Tibial artery (tissue), 4 donors: ENCODE data around the gene HDAC4.

ENCODE experiments used
- DNase-seq, 2 donors: peaks; one replicate each; pipeline ENCODE4 v3.0.0-alpha.2; 2019
- H3K27ac ChIP-seq, 2 donors: fragments of 200-600 bp; sonication (generic) in 1 of 2; 1 replicate in 1 of 2; 2 replicates in 1 of 2; pipeline ENCODE4 v1.5.1; 2018 to 2019; ENCODE audit warnings: mild to moderate bottlenecking in 1 of 2
- H3K27me3 ChIP-seq, 2 donors: fragments of 200-600 bp; sonication (generic) in 1 of 2; one replicate each; pipeline versions ENCODE4 v1.5.1 to v1.6.0; 2016 to 2019
- H3K36me3 ChIP-seq, 3 donors: fragments of 200-600 bp; sonication (generic) in 2 of 3; one replicate each; pipeline ENCODE4 v1.5.1; 2016 to 2019; ENCODE audit warnings: mild to moderate bottlenecking in 2 of 3
- H3K4me1 ChIP-seq, 4 donors: fragments of 200-600 bp; sonication (generic) in 2 of 4; 1 replicate in 3 of 4; 2 replicates in 1 of 4; pipeline ENCODE4 v1.5.1; 2016 to 2019
- H3K4me3 ChIP-seq, 2 donors: fragments of 200-600 bp; sonication (generic) in 1 of 2; 1 replicate in 1 of 2; 2 replicates in 1 of 2; pipeline ENCODE4 v1.5.1; 2018 to 2019; ENCODE audit warnings: mild to moderate bottlenecking in 2 of 2
- H3K9me3 ChIP-seq, 3 donors: fragments of 200-600 bp; sonication (generic) in 1 of 3; one replicate each; pipeline ENCODE4 v1.5.1; 2016 to 2019
- CTCF ChIP-seq, 2 experiments: fragments of 200-600 bp in 1 of 2; fragments of 450-650 bp in 1 of 2; IDR thresholded peaks; one replicate each; pipeline ENCODE4 v1.5.1; 2017 to 2019; ENCODE audit warnings: antibody characterized with exemption in 2 of 2, mild to moderate bottlenecking in 1 of 2, moderate library complexity in 1 of 2
- intact Hi-C: fragments of 100-400 bp; cut with DNase I; formaldehyde crosslinking; loops from one replicate; pipeline ENCODE4 v1.15.0; 2023; ENCODE audit warnings: low total_unique reads

Gene HDAC4

GRCh38 chr2:239405071-239405470 lies 4.3 kb upstream of the HDAC4 start:
- Histone ChIP-seq H3K27ac (no peak overlapping the region), H3K4me1 (peaks cover 0 to 7% (median 2%) of the 10 kb centered on the region in 4 donors), H3K27me3 (peaks cover 2 to 7% of the 10 kb centered on the region in 2 donors), H3K9me3 (no peaks in the 10 kb centered on the region), H3K4me3 (no peak overlapping the region), H3K36me3 (no peaks in the 10 kb centered on the region)
- no peak for TF ChIP-seq CTCF (IDR thresholded peaks at IDR 0.05)
- intact Hi-C loops = no loop called here
- no peak for DNase-seq

- Histone ChIP-seq H3K36me3 (no peaks in the 10 kb centered on the region), H3K27me3 (peaks cover 2 to 4% of the 10 kb centered on the region in 2 donors), H3K27ac (no peak overlapping the region), H3K4me1 (peaks cover 0 to 23% (median 11%) of the 10 kb centered on the region in 4 donors), H3K4me3 (no peak overlapping the region), H3K9me3 (no peaks in the 10 kb centered on the region)
- no peak for DNase-seq
- intact Hi-C loops = no loop called here
- no peak for TF ChIP-seq CTCF (IDR thresholded peaks at IDR 0.05)
Measured at GRCh38 chr2:239402666-239403065, 1.8 kb upstream of the HDAC4 start.

GRCh38 chr2:239401881-239402233 lies 1.0 kb upstream of the HDAC4 start:
- Histone ChIP-seq H3K36me3 (no peaks in the 10 kb centered on the region), H3K4me1 (peaks cover 0 to 31% (median 12%) of the 10 kb centered on the region in 4 donors), H3K9me3 (no peaks in the 10 kb centered on the region), H3K27me3 (peaks cover 0 to 2% of the 10 kb centered on the region in 2 donors), H3K4me3 (peak overlapping the region; percentile 69 to 85), H3K27ac (peak overlapping the region; percentile 97 to 98)
- TF ChIP-seq CTCF (IDR thresholded peaks at IDR 0.05) = no peak
- intact Hi-C loops = loop anchor here (2.0 kb wide), 1 partner anchor 73 kb away; no protein-coding TSS in a partner anchor
- DNase-seq = peak; percentile 43 to 77

- H3K27ac ChIP-seq = peak overlapping the region; percentile 97 to 98
- peak; percentile 98 to 100 for DNase-seq
- no peaks in the 10 kb centered on the region for H3K9me3 ChIP-seq
- no peaks in the 10 kb centered on the region for H3K36me3 ChIP-seq
- peaks cover 0 to 2% of the 10 kb centered on the region in 2 donors for H3K27me3 ChIP-seq
- H3K4me3 ChIP-seq = peak overlapping the region; percentile 69 to 85
- intact Hi-C loops = loop anchor here (2.0 kb wide), 1 partner anchor 72 kb away; no protein-coding TSS in a partner anchor
- peaks cover 0 to 32% (median 12%) of the 10 kb centered on the region in 4 donors for H3K4me1 ChIP-seq
- TF ChIP-seq CTCF (IDR thresholded peaks at IDR 0.05) = peak in 1 of 2 experiments; percentile 24
Measured at GRCh38 chr2:239401067-239401880, 454 bp upstream of the HDAC4 start.

- Histone ChIP-seq H3K36me3 (no peaks in the 10 kb centered on the region), H3K4me3 (peak overlapping the region; percentile 57 to 85), H3K9me3 (no peaks in the 10 kb centered on the region), H3K27ac (peak overlapping the region; percentile 3 to 57), H3K4me1 (peaks cover 0 to 32% (median 12%) of the 10 kb centered on the region in 4 donors), H3K27me3 (peaks cover 0 to 2% of the 10 kb centered on the region in 2 donors)
- intact Hi-C loops = loop anchor here (2.0 to 10.0 kb wide), 5 partner anchors 71 to 355 kb away; no protein-coding TSS in a partner anchor
- no peak for TF ChIP-seq CTCF (IDR thresholded peaks at IDR 0.05)
- DNase-seq = no peak
Measured at GRCh38 chr2:239399921-239400595, 762 bp downstream of the HDAC4 start.
